Uterus (tissue), 2 donors: ENCODE measurements around the gene RNU6-1.

Source experiments
- CTCF ChIP-seq, 4 experiments: fragments of 200-600 bp in 2 of 4; fragments of 450-650 bp in 2 of 4; sonication (generic) in 2 of 4; IDR thresholded peaks; one replicate each; pipeline ENCODE4 v1.5.1; 2016 to 2019; ENCODE audit warnings: antibody characterized with exemption in 4 of 4, mild to moderate bottlenecking in 2 of 4, moderate library complexity in 1 of 4
- POLR2A ChIP-seq, 2 donors: fragments of 450-650 bp; IDR thresholded peaks; one replicate each; pipeline ENCODE4 v1.6.1; 2016; ENCODE audit warnings: antibody characterized with exemption in 2 of 2, mild to moderate bottlenecking in 1 of 2, moderate library complexity in 1 of 2

GRCh38 chr15:67826717-67827561 lies 12.9 kb downstream of the RNU6-1 start:
- no peak for TF ChIP-seq POLR2A (IDR thresholded peaks at IDR 0.05)
- no peak for TF ChIP-seq CTCF (IDR thresholded peaks at IDR 0.05)
